Caco-2 (cell line): ENCODE data around the gene ILF3. TPM values are rescaled to one million over a fixed set of nuclear protein-coding genes. Genes with fewer than 3 reads are reported as not detected.
A peak's percentile ranks its signal among the peaks of the same experiment; 100 is the strongest.

Experiments
- BruUV-seq: library from RNA; stranded (reverse); fragments of 400-500 nt; replicated peaks from 2 replicates; lab custom pipeline; 2021; lab: Mats Ljungman, UMichigan
- CTCF ChIA-PET: fragments of 300-600 bp; sonication (Branson Sonifier 250); formaldehyde crosslinking; loops from one replicate; lab custom pipeline; 2022; ENCODE audit warnings: antibody characterized with exemption; lab: Charles Lee
- POLR2A ChIA-PET: fragments of 300-600 bp; sonication (Branson Sonifier 250); formaldehyde crosslinking; loops from one replicate; lab custom pipeline; 2022; ENCODE audit warnings: antibody characterized with exemption; lab: Charles Lee
- DNase-seq, 2 experiments: peaks; one replicate each; pipeline versions ENCODE4 v3.0.0 to v3.0.0-alpha.2; 2020 to 2022
- H3K27me3 ChIP-seq: replicated peaks from 2 replicates; pipeline ENCODE4 v1.6.0; 2011; ENCODE audit warnings: low read length; ENCODE audit not compliant: control insufficient read depth, insufficient read depth
- H3K36me3 ChIP-seq: 2 replicates; pipeline ENCODE4 v1.5.1; 2011; ENCODE audit warnings: low read length; ENCODE audit not compliant: control insufficient read depth, insufficient read depth
- H3K4me1 ChIP-seq: fragments of 250-450 bp; sonication (Bioruptor Pico); 2 replicates; pipeline ENCODE4 v1.5.1; 2020; ENCODE audit warnings: mild to moderate bottlenecking
- H3K4me3 ChIP-seq: 2 replicates; pipeline ENCODE4 v1.5.1; 2011; ENCODE audit warnings: low read depth, mild to moderate bottlenecking, control low read depth, low read length
- H3K9me3 ChIP-seq: fragments of 250-450 bp; sonication (Bioruptor Pico); 2 replicates; pipeline ENCODE4 v1.5.1; 2020; ENCODE audit warnings: mild to moderate bottlenecking, moderate library complexity
- H3K27ac Mint-ChIP-seq: one replicate; pipeline ENCODE4 v1.8.0; 2022; ENCODE audit warnings: mixed read lengths; ENCODE audit not compliant: unreplicated experiment
- H3K27me3 Mint-ChIP-seq: one replicate; pipeline ENCODE4 v1.8.0; 2022; ENCODE audit warnings: mixed read lengths; ENCODE audit not compliant: insufficient read depth, unreplicated experiment
- H3K36me3 Mint-ChIP-seq: one replicate; pipeline ENCODE4 v1.8.0; 2022; ENCODE audit warnings: mild to moderate bottlenecking, mixed read lengths; ENCODE audit not compliant: insufficient read depth, unreplicated experiment
- H3K4me1 Mint-ChIP-seq: one replicate; pipeline ENCODE4 v1.8.0; 2022; ENCODE audit warnings: low read depth, mixed read lengths; ENCODE audit not compliant: unreplicated experiment
- H3K4me3 Mint-ChIP-seq: one replicate; pipeline ENCODE4 v1.8.0; 2022; ENCODE audit warnings: mild to moderate bottlenecking, moderate library complexity, mixed read lengths; ENCODE audit not compliant: unreplicated experiment
- H3K9me3 Mint-ChIP-seq: one replicate; pipeline ENCODE4 v1.8.0; 2022; ENCODE audit warnings: mixed read lengths; ENCODE audit not compliant: unreplicated experiment
- CTCF ChIP-seq, 2 experiments: fragments of 200-600 bp in 1 of 2; IDR thresholded peaks; 1 replicate in 1 of 2; 2 replicates in 1 of 2; pipeline versions ENCODE4 v1.5.1 to v1.8.0; 2011 to 2022; ENCODE audit warnings: antibody characterized with exemption in 1 of 2, control low read depth in 1 of 2, inconsistent platforms in 1 of 2, low read depth in 1 of 2, low read length in 1 of 2, mild to moderate bottlenecking in 1 of 2, moderate library complexity in 1 of 2; ENCODE audit not compliant: insufficient read depth in 1 of 2, severe bottlenecking in 1 of 2, unreplicated experiment in 1 of 2
- intact Hi-C: fragments of 100-400 bp; cut with micrococcal nuclease; formaldehyde crosslinking; loops from one replicate; pipeline ENCODE4 v1.10.0; 2022; ENCODE audit not compliant: unreplicated experiment
- total RNA-seq: library from RNA; stranded (reverse); gene quantifications from 2 replicates; pipeline ENCODE4 v1.2.3, GENCODE V29; 2022

Gene ILF3
- total RNA-seq, 1 experiment from 2014 or later = 399 TPM

DNA sequence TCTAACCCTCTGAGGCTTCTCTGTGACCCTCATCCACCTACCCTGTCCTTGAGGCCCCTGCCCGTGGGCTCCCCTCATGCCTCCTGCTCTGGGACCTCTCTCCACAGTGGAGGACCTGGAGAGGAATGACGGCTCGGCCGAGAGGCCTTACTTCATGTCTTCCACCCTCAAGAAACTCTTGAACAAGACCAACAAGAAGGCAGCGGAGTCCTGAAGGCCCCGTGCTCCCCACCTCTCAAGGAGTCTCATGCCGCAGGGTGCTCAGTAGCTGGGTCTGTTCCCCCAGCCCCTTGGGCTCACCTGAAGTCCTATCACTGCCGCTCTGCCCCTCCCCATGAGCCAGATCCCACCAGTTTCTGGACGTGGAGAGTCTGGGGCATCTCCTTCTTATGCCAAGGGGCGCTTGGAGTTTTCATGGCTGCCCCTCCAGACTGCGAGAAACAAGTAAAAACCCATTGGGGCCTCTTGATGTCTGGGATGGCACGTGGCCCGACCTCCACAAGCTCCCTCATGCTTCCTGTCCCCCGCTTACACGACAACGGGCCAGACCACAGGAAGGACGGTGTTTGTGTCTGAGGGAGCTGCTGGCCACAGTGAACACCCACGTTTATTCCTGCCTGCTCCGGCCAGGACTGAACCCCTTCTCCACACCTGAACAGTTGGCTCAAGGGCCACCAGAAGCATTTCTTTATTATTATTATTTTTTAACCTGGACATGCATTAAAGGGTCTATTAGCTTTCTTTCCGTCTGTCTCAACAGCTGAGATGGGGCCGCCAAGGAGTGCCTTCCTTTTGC lies 10.8 kb upstream of the ILF3 start:
- no peaks in the 10 kb centered on the region for H3K27me3 Mint-ChIP-seq
- intact Hi-C loops = no loop called here
- H3K27me3 ChIP-seq = no peaks in the 10 kb centered on the region
- H3K4me1 Mint-ChIP-seq = peaks cover 10% of the 10 kb centered on the region
- peak overlapping the region; percentile 45 for H3K27ac Mint-ChIP-seq
- H3K4me3 ChIP-seq = no peak overlapping the region
- no peak for TF ChIP-seq CTCF (IDR thresholded peaks at IDR 0.05; ENCODE audit: insufficient read depth in 1 of 2, low read depth in 1 of 2, low read length in 1 of 2, severe bottlenecking in 1 of 2, unreplicated experiment in 1 of 2)
- CTCF ChIA-PET = interaction anchor here (0.5 to 5.1 kb wide), 4 partner anchors 32 to 126 kb away, joined by 3 to 86 read pairs (median 4); no protein-coding TSS in a partner anchor
- peaks cover 6% of the 10 kb centered on the region for H3K4me1 ChIP-seq
- no TSS peak for BruUV-seq
- H3K9me3 ChIP-seq = no peaks in the 10 kb centered on the region
- no peaks in the 10 kb centered on the region for H3K9me3 Mint-ChIP-seq
- no peak for DNase-seq
- POLR2A ChIA-PET = interaction anchor here (1.3 kb wide), 1 partner anchor 62 kb away, joined by 4 read pairs; no protein-coding TSS in a partner anchor
- H3K36me3 Mint-ChIP-seq = peaks cover 60% of the 10 kb centered on the region
- H3K4me3 Mint-ChIP-seq = no peak overlapping the region
- H3K36me3 ChIP-seq = no peaks in the 10 kb centered on the region

GRCh38 chr19:10643968-10644259 lies 10.2 kb upstream of the ILF3 start:
- H3K9me3 ChIP-seq = no peaks in the 10 kb centered on the region
- peaks cover 6% of the 10 kb centered on the region for H3K4me1 ChIP-seq
- Mint-ChIP-seq H3K4me3 (no peak overlapping the region), H3K9me3 (no peaks in the 10 kb centered on the region), H3K27me3 (no peaks in the 10 kb centered on the region), H3K27ac (peak overlapping the region; percentile 70), H3K36me3 (peaks cover 54% of the 10 kb centered on the region), H3K4me1 (peaks cover 10% of the 10 kb centered on the region)
- intact Hi-C loops = loop anchor here (1.0 to 2.0 kb wide), 2 partner anchors 19 to 63 kb away; partner anchors contain the start of gene SLC44A2
- no peaks in the 10 kb centered on the region for H3K27me3 ChIP-seq
- no peaks in the 10 kb centered on the region for H3K36me3 ChIP-seq
- ChIA-PET CTCF (interaction anchor here (0.6 to 5.1 kb wide), 8 partner anchors 9 to 223 kb away, joined by 3 to 86 read pairs (median 8); partner anchors contain the start of gene QTRT1), POLR2A (interaction anchor here (0.5 to 1.3 kb wide), 3 partner anchors 9 to 516 kb away, joined by 3 to 4 read pairs (median 4); no protein-coding TSS in a partner anchor)
- no peak for DNase-seq
- H3K4me3 ChIP-seq = no peak overlapping the region
- TF ChIP-seq CTCF (IDR thresholded peaks at IDR 0.05; ENCODE audit: insufficient read depth in 1 of 2, low read depth in 1 of 2, low read length in 1 of 2, severe bottlenecking in 1 of 2, unreplicated experiment in 1 of 2) = no peak
- BruUV-seq = TSS peak; percentile 88

- DNase-seq = peak; percentile 85 to 89
- Mint-ChIP-seq H3K27me3 (no peaks in the 10 kb centered on the region), H3K27ac (peak overlapping the region; percentile 70), H3K4me1 (peaks cover 10% of the 10 kb centered on the region), H3K36me3 (peaks cover 49% of the 10 kb centered on the region), H3K4me3 (no peak overlapping the region), H3K9me3 (no peaks in the 10 kb centered on the region)
- CTCF ChIA-PET = interaction anchor here (0.5 to 5.1 kb wide), 19 partner anchors 9 to 587 kb away, joined by 3 to 86 read pairs (median 5); partner anchors contain the start of genes CDC37 and QTRT1
- POLR2A ChIA-PET = interaction anchor here (0.5 to 1.3 kb wide), 3 partner anchors 9 to 516 kb away, joined by 3 to 4 read pairs (median 4); no protein-coding TSS in a partner anchor
- no peaks in the 10 kb centered on the region for H3K27me3 ChIP-seq
- peaks cover 6% of the 10 kb centered on the region for H3K4me1 ChIP-seq
- peak; percentile 86 to 92 for TF ChIP-seq CTCF (IDR thresholded peaks at IDR 0.05; ENCODE audit: insufficient read depth in 1 of 2, low read depth in 1 of 2, low read length in 1 of 2, severe bottlenecking in 1 of 2, unreplicated experiment in 1 of 2)
- no peak overlapping the region for H3K4me3 ChIP-seq
- BruUV-seq = no TSS peak
- intact Hi-C loops = loop anchor here (1.0 to 2.0 kb wide), 2 partner anchors 20 to 63 kb away; partner anchors contain the start of gene SLC44A2
- no peaks in the 10 kb centered on the region for H3K36me3 ChIP-seq
- H3K9me3 ChIP-seq = no peaks in the 10 kb centered on the region
Observed at GRCh38 chr19:10644260-10645007, 9.7 kb upstream of the ILF3 start.
